ENCODE results near the gene TCEA3.

The TCEA3 gene

DNA sequence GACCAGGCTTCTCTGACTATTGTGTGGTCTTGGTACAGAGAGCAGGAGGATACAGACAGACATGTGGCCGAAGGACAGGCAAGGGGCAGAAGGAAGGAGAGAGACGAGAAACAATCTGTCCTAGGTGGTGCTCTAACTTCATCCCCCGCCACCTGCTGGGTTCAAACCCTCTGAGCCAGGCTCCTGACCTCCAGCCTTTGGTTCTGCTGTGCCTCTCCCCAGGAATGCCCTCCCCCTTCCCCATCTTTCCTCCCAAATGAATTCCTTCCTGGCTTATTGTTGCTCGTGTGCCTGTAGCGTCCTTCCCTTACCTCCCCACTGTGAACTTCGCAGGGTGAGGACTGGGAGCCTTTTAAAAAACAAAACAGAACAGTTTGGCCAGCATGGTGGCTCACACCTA lies 5.4 kb downstream of the TCEA3 start:
- DNase-seq: no peak

DNA sequence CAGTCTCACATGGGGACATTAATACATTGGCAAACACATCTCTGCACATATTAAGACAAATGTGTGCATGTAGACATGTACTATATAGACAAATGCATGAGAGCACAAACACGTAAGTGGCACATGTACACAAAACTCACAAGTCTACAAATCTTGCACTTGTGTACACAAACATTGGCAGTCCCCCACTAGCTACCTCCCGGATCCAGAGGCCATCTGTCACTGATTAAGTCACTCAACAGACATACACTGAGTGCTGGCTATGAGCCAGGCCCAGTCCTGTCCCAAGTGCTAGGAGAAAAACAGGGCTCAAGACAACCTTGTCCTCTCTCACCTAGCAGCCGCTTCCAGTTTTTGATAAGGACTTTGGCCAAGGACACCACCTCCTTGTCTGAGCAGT lies 7.0 kb downstream of the TCEA3 start:
- no peak for DNase-seq

DNA sequence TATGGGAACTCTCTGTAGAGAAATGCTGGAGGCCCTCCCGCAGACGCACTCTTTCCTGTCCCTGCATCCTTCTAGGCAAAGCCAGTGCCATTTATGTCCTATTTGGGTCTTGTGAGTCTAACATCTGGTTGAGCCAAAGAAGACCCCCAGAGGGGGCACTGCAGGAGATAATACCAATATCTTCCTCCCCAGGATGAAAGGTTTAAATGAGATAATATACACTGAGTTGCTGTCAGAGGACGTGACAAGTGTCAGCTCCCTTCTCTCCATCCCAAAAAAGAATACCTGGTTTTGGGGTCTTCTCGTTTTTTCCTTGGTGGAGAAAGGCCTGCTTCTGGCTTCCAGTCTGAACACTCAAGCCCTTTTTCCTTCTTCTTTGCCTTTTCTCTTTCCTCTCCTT lies 7.6 kb downstream of the TCEA3 start:
- DNase-seq: no peak

DNA sequence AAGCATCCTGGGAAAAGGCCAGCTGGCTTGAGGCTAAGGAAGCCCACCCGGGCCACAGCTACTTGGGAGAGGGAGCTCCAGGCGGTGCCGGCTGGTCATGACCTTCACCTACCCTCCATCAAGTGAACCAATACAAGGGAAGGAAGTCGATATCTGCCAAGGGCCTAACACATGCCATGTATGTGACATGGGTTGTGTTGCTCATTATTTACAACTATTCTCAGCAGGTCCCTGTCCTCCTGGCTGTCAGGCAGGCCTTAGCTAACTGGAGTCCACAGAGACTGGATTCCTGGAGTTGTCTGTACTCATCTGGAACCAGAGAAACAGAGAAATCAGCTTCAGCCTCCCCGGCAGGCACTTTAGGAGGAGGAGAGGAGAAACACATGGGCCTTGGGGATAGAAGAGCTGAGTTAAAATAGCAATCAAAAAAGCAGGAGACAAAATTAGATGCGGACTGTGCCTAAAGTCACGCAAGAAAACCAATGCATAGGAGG lies 15.7 kb downstream of the TCEA3 start:
- DNase-seq: no peak

DNA sequence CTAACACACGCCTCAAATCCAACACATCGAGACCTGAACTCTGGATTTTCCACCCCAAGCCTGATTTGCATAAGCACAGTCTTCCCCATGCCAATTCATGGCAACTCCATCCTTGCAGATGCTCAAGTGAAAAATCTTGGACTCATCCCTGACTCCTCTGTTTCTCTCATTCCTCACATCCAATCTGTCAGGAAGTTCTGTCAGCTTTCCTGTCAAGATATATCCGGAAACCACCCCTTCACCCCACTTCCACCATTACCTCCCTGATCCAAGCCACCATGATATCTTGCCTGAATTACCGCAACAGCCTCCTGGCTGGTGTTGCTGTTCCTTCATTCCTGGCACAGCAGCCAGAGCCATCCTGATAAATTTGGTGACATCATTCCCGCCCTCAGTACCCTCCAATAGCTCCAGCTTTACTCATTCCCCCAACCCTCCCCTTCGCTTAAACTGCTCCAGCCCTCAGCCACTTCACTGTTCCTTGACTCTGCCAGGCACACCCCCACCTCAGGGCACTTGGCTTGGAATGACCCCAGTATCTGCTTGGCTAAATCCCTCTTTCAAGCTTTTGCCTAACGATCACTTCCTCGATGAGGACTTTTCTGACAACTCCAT lies 17.4 kb downstream of the TCEA3 start:
- no peak for DNase-seq

- no peak for DNase-seq
These were observed 18.6 kb downstream of the TCEA3 start for GRCh38 chr1:23405946-23406345.

- peak; percentile 93 for DNase-seq
These were observed 20.6 kb downstream of the TCEA3 start for GRCh38 chr1:23403735-23404486.

- no peak for DNase-seq
These were observed 21.2 kb downstream of the TCEA3 start for GRCh38 chr1:23403355-23403734.

DNA sequence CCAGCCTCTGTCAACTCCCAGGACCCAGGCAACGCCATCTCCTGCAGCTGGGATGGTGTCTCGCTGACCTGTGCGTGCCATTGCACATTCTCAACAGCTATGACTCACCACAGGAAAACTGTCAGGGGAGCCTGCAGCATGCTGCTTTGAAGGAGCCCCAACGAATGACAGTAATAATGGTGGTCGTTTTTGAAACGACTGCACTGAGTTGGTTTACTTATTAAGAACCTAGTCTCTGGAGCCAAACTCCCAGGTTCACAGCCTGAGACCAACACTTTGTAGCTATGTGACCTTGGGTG lies 21.6 kb downstream of the TCEA3 start:
- DNase-seq: no peak

GRCh38 chr1:23402286-23403037 lies 22.1 kb downstream of the TCEA3 start:
- no peak for DNase-seq

DNA sequence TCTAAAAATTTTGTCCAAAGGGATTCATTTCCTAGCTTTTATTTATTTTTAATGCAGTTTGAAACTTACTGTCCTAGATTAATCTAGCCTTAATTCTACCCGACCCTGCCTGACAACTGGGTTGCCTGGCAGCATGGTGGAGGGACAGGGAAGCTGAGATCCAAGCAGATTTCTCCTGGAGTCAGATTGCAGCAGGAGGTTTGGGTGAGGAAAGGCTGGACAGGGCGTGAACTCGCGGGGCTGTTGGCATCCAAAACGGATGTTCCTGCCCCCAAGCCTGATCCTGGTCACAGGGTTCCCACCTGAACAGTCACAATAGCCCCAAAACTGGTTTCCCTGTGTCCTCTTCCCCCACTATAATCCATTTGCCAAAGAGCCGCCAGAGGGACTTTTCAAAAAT lies 23.2 kb downstream of the TCEA3 start:
- no peak for DNase-seq

DNA sequence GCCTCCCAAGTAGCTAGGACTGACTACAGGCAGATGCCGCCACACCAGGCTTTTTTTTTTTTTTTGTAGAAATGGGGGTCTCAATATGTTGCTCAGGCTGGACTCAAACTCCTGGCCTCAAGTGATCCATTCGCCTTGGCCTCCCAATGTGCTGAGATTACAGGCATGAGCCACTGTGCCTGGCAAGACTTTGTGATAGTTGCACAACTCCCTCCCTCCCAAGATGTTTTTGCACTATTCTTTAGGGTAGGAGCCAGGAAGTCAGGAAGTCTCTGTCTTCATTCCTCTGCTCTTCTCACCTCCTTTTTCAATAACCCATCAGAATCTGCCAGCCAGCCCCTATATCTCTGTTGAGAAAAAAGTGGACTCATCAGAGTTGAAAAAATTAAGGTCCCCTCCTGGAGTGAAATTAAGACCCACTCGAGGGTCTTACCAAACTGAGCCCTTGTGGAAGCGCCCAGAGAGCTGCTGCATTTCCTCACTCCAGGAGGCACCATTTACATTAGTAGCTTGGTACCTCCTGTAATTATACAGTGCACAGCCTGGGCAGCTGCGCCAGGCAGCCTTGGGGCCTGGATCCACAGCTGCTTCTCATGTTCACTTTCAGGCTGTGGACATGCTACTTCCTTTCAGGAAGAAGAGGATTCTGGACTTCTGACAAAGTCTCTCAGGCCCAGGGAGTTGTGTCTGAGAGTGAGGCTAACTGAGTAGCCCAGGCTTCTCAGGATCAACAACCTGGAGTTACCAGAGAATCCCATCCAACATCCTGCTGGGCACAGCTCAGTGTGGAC lies 24.0 kb downstream of the TCEA3 start:
- no peak for DNase-seq

DNA sequence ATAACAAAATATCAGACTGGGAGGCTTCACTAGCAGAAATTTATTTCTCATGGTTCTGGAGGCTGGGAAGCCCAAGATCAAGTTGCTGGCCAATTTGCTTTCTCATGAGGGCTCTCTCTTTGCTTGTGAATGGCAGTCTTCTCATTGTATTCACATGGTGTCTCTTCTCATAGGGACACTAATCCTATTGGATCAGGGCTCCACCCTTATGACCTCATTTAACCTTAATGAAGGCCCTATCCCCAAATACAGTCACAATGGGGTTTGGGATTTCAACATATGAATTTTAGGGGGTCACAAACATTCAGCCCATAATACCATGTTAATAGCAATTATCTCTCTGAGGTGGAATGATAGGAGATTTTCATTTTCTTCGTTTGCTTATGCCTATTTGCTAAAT lies 25.3 kb downstream of the TCEA3 start:
- DNase-seq: no peak

DNA sequence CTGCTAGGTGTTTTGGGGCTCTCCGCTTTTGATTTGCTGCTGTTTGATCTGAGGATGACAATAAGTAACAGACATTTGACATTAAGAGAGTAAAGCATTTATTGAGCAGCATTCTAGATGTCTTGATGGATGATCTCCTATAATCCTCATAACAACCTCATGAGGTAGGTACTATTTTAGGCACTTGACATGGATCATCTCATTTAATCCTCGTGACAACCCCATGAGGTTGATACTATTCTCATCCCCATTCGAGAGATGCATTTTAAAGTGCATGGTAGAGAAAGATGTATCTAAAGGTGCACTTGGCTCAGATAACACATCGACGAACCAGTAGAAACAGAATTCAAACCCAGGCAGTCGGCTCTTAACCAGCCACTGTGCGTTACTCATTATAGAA lies 26.6 kb downstream of the TCEA3 start:
- DNase-seq: no peak

DNA sequence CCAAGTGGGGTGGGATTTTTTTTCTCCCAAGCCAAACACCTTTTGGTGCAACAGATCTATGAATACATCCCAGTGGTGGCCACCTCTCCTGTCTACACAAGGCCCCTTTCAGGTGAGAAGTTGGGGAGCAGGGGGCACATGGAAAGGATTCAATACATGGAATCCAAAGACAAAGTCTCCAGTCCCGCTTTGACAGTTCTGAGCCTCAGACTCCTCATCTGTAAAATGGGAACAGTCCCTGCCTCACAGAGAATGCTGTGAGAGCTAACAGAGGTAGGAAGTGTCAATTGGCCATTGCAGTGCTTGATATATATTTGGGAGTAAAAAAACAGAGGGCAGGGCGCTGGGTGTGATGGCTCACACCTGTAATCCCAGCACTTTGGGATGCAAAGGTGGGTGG lies 28.2 kb downstream of the TCEA3 start:
- DNase-seq: no peak

- no peak for DNase-seq
These were observed 28.7 kb downstream of the TCEA3 start for GRCh38 chr1:23395849-23396248.

DNA sequence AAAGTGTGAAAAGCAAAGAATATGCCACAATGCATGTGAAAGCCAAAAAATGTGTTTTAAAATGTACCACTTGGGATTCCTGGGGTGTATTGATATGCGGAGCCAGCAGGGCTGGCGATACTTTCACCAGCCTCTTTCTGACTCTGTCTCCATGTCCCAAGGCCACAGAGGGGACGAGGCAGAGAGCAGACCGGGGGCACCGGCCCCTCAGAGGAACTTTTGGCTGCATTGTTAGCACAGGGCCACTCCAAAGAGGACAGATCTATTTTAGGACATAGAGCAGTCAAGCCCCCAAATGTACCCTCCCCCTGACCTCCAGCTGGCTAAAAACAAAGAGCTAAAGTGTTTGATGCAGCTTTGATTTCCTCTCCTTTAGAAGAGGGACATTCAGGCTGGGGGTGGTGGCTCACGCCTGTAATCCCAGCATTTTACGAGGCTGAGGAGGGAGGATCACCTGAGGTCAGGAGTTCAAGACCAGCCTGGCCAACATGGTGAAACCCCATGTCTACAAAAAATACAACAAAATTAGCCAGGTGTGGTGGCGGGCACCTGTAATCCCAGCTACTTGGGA lies 29.3 kb downstream of the TCEA3 start:
- no peak for DNase-seq

- DNase-seq: no peak
These were observed 29.9 kb downstream of the TCEA3 start for GRCh38 chr1:23394684-23395083.

GRCh38 chr1:23394181-23394580 lies 30.4 kb downstream of the TCEA3 start:
- DNase-seq: no peak

GRCh38 chr1:23393706-23394105 lies 30.8 kb downstream of the TCEA3 start:
- no peak for DNase-seq

GRCh38 chr1:23392125-23392855 lies 32.3 kb downstream of the TCEA3 start:
- DNase-seq: no peak

DNA sequence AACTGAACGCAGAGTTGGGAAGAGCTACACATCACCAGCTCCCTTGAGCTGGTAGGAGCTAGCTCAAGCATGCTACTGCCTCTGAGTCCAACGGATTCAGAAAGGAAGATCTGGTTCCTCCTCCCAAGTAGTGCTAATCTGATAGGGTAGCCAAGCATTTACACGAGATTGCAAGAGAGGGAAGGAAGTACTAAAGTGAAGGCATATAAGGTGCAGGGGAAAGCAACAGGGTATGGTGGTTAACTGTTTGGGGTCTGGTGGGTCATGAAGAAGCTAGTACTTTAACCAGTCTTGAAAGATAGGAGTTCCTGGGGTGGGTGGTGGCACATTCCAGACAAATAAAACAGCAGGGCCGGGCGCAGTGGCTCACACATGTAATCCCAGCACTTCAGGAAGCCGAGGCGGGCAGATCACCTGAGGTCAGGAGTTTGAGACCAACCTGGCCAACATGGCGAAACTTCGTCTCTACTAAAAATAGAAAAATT lies 34.7 kb downstream of the TCEA3 start:
- DNase-seq: no peak
